GM12878 (cell line): ENCODE measurements around the gene GATAD2B. TPM values are rescaled to one million over a fixed set of nuclear protein-coding genes. Genes with fewer than 3 reads are reported as not detected.
A peak's percentile ranks its signal among the peaks of the same experiment; 100 is the strongest.

Source experiments
- ATAC-seq: fragments of 200-7000 bp; cut with Tn5 transposase; 3 replicates; pipeline ENCODE4 v1.9.1; 2020; ENCODE audit warnings: mild to moderate bottlenecking, moderate library complexity
- BruUV-seq: library from RNA; stranded (reverse); fragments of 400-500 nt; replicated peaks from 2 replicates; lab custom pipeline; 2021; lab: Mats Ljungman, UMichigan
- CTCF ChIA-PET: fragments of 300-600 bp; sonication (Branson Sonifier 250); formaldehyde crosslinking; extraction: SDS; loops from one replicate; lab custom pipeline; 2021; ENCODE audit warnings: inconsistent platforms; lab: Yijun Ruan, JAX
- POLR2A ChIA-PET: fragments of 350-600 bp; formaldehyde crosslinking; extraction: SDS; loops from one replicate; lab custom pipeline; 2021; ENCODE audit warnings: inconsistent platforms; lab: Charles Lee
- RAD21 ChIA-PET: fragments of 300-600 bp; sonication (Branson Sonifier 250); formaldehyde crosslinking; loops from one replicate; lab custom pipeline; 2023; ENCODE audit warnings: antibody characterized with exemption; ENCODE audit not compliant: unreplicated experiment; lab: Charles Lee
- SMC1A ChIA-PET: fragments of 300-600 bp; sonication (Branson Sonifier 250); formaldehyde crosslinking; loops from one replicate; lab custom pipeline; 2023; ENCODE audit not compliant: unreplicated experiment, uncharacterized antibody; lab: Charles Lee
- DNase-seq: peaks from one replicate; pipeline ENCODE4 v3.0.0-alpha.2; 2011; ENCODE audit warnings: low read depth, low spot score
- FAIRE-seq: peaks from 3 replicates; lab custom pipeline; 2011; peaks lifted over from hg19 to GRCh38; lab: Jason Lieb, UNC
- H2AFZ ChIP-seq: 2 replicates; pipeline ENCODE4 v1.6.0; 2011; ENCODE audit warnings: low read depth, low read length, control low read depth; ENCODE audit not compliant: control insufficient read depth
- H3K27ac ChIP-seq: 2 replicates; pipeline ENCODE4 v1.5.1; 2011; ENCODE audit warnings: control low read depth; ENCODE audit not compliant: control insufficient read depth, insufficient read depth
- H3K27me3 ChIP-seq, 2 experiments: replicated peaks in 1 of 2; 2 replicates each; pipeline versions ENCODE4 v1.6.0 to v1.6.1; 2011; ENCODE audit warnings: low read length in 1 of 2; ENCODE audit not compliant: control insufficient read depth in 2 of 2, insufficient read depth in 2 of 2
- H3K36me3 ChIP-seq, 2 experiments: 2 replicates each; pipeline ENCODE4 v1.5.1; 2011; ENCODE audit warnings: low read length in 1 of 2; ENCODE audit not compliant: control insufficient read depth in 2 of 2, insufficient read depth in 2 of 2
- H3K4me1 ChIP-seq: 2 replicates; pipeline ENCODE4 v1.6.1; 2011; ENCODE audit warnings: mild to moderate bottlenecking, low read length, moderate library complexity, mixed read lengths; ENCODE audit not compliant: control insufficient read depth, insufficient read depth
- H3K4me2 ChIP-seq: 2 replicates; pipeline ENCODE4 v1.6.0; 2011; ENCODE audit warnings: control low read depth; ENCODE audit not compliant: control insufficient read depth, insufficient read depth
- H3K4me3 ChIP-seq: fragments of 200-600 bp; sonication (generic); 2 replicates; pipeline ENCODE4 v1.5.1; 2016
- H3K79me2 ChIP-seq: 2 replicates; pipeline ENCODE4 v1.6.0; 2011; ENCODE audit warnings: low read length; ENCODE audit not compliant: control insufficient read depth, insufficient read depth
- H3K9ac ChIP-seq: 2 replicates; pipeline ENCODE4 v1.8.0; 2011; ENCODE audit warnings: low read length, control low read depth, mixed read lengths; ENCODE audit not compliant: control insufficient read depth, insufficient read depth
- H3K9me3 ChIP-seq: replicated peaks from 3 replicates; pipeline ENCODE4 v1.5.1; 2011; ENCODE audit warnings: mild to moderate bottlenecking, low read length; ENCODE audit not compliant: control insufficient read depth, insufficient read depth
- H4K20me1 ChIP-seq: 2 replicates; pipeline ENCODE4 v1.6.0; 2011; ENCODE audit not compliant: control insufficient read depth, insufficient read depth
- BACH1 ChIP-seq: fragments of 450-650 bp; IDR thresholded peaks from 2 replicates; pipeline ENCODE4 v1.6.1; 2017; ENCODE audit warnings: mild to moderate bottlenecking, borderline replicate concordance
- BMI1 ChIP-seq: fragments of 450-650 bp; IDR thresholded peaks from 2 replicates; pipeline ENCODE4 v1.6.1; 2016; ENCODE audit warnings: mild to moderate bottlenecking, moderate library complexity, borderline replicate concordance
- ETV6 ChIP-seq, 2 experiments: fragments of 450-650 bp in 1 of 2; IDR thresholded peaks in 1 of 2; conservative IDR thresholded peaks in 1 of 2; 2 replicates each; pipeline ENCODE4 v1.6.1; 2014; ENCODE audit warnings: antibody characterized with exemption in 1 of 2, borderline replicate concordance in 1 of 2, low read depth in 1 of 2, mild to moderate bottlenecking in 1 of 2, moderate library complexity in 1 of 2
- EZH2 ChIP-seq: IDR thresholded peaks from 2 replicates; pipeline ENCODE4 v1.6.1; 2012; ENCODE audit warnings: low read depth, mild to moderate bottlenecking, control low read depth, inconsistent platforms, low read length, borderline replicate concordance; ENCODE audit not compliant: control insufficient read depth
- FOXK2 ChIP-seq: fragments of 450-650 bp; IDR thresholded peaks from 2 replicates; pipeline ENCODE4 v1.6.1; 2017; ENCODE audit warnings: mild to moderate bottlenecking, moderate library complexity
- RUNX3 ChIP-seq: IDR thresholded peaks from 2 replicates; pipeline ENCODE4 v1.6.1; 2012; ENCODE audit warnings: low read length, inconsistent platforms
- ZNF622 ChIP-seq: fragments of 450-650 bp; IDR thresholded peaks from 2 replicates; pipeline ENCODE4 v1.6.1; 2017; ENCODE audit warnings: mild to moderate bottlenecking, inconsistent platforms
- WGBS: methylation state at CpG from one replicate; pipeline ENCODE4 v1.1.6; 2016; ENCODE audit warnings: low lambda C conversion rate; ENCODE audit not compliant: insufficient replicate concordance, insufficient coverage; ENCODE audit errors: missing lambda C conversion rate; 5-methylcytosine and 5-hydroxymethylcytosine counted together
- in situ Hi-C: fragments of 300-500 bp; cut with MboI; formaldehyde crosslinking; loops from 9 replicates; pipeline ENCODE4 v1.14.3; 2018; ENCODE audit warnings: mixed read lengths
- intact Hi-C: fragments of 100-400 bp; cut with micrococcal nuclease; formaldehyde crosslinking; loops from one replicate; pipeline ENCODE4 v1.14.2; 2022; ENCODE audit not compliant: unreplicated experiment
- polyA plus RNA-seq, 11 experiments: library from polyadenylated mRNA; depleted of rRNA in 4 of 11; unstranded in 6 of 11; stranded (reverse) in 5 of 11; fragments of >200 nt; fragmentation: Nextera tagmentation in 4 of 11; fragmentation: Illumina TruSeq in 1 of 11; extraction: Ambion mirVana in 4 of 11; extraction: Trizol in 1 of 11; gene quantifications; 1 replicate in 1 of 11; 2 replicates in 10 of 11; pipeline versions ENCODE4 v1.2.1 to v1.2.3, GENCODE V29; 2011 to 2016; ENCODE audit warnings: inconsistent platforms in 2 of 11, missing spikeins in 2 of 11, low read depth in 1 of 11
- total RNA-seq, 4 experiments: library from RNA; depleted of rRNA in 3 of 4; stranded (reverse); fragments of >200 nt in 3 of 4; fragmentation: Illumina TruSeq in 1 of 4; extraction: Trizol in 1 of 4; gene quantifications; 2 replicates each; pipeline versions ENCODE4 v1.2.1 to v1.2.3, GENCODE V29; 2013 to 2021

Gene GATAD2B
- total and polyA plus RNA-seq, 10 of the 15 experiments (the other 5 are each of a cell fraction or from before 2014, with no cell fraction given) = 2.4 to 63.1 (median 8.7) TPM

DNA sequence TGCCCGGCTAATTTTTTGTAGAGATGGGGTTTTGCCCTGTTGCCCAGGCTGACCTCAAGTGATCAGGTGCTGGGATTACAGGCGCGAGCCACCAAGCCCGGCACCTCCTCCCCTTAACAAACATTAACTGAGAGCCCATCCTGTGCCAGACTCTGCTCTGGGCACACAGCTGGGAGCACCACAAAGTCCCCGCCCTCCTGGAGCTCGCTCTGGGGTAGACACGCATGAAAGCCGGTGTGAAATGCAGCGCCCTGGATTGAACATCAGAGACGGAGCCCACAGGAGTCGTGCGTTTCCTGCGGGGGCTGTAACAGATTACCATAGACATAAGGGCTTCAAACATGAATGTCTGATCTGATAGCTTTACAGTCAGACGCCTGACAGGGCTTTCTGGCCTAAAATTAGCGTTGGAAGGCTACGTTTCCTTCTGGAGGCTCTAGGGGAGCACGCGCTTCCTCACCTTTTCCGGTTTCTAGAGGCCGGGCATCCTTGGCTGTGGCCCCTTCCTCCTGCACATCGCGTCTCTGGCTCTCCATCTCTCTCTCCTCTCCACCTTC lies 133.2 kb downstream of the GATAD2B start:
- no peak for DNase-seq
- Histone ChIP-seq H3K79me2 (no peaks in the 10 kb centered on the region), H4K20me1 (no peaks in the 10 kb centered on the region), H3K27ac (peak overlapping the region; percentile 91), H3K4me2 (peak overlapping the region; percentile 46), H3K9me3 (no peaks in the 10 kb centered on the region), H3K4me3 (no peak overlapping the region), H3K4me1 (peaks cover 39% of the 10 kb centered on the region), H3K36me3 (no peaks in the 10 kb centered on the region), H3K9ac (peak overlapping the region; percentile 2; the same call in 1 of the 2 replicates), H3K27me3 (no peaks in the 10 kb centered on the region), H2AFZ (peak overlapping the region; percentile 79)
- TF ChIP-seq FOXK2 (no peak), ETV6 (conservative IDR thresholded peaks at IDR 0.05 in 1 of 2, IDR thresholded peaks at IDR 0.05 in 1 of 2; ENCODE audit: borderline replicate concordance in 1 of 2, low read depth in 1 of 2) (peak in 1 of 2 experiments; percentile 75; a peak in 2 of 4 replicates), RUNX3 (peak; percentile 3; the same call in 1 of the 2 replicates), BACH1 (no peak), EZH2 (no peak), BMI1 (no peak), ZNF622 (no peak)
- ChIA-PET SMC1A (interaction anchor here (0.9 to 1.3 kb wide), 2 partner anchors 188 to 197 kb away, joined by 3 to 4 read pairs; partner anchors contain the start of genes JTB and RAB13), POLR2A (interaction anchor here (0.8 to 1.3 kb wide), 2 partner anchors 155 to 200 kb away, joined by 4 to 5 read pairs; partner anchors contain the start of genes CHTOP and RPS27), CTCF (no interaction called here), RAD21 (interaction anchor here (1.1 kb wide), 1 partner anchor 156 kb away, joined by 3 read pairs; no protein-coding TSS in a partner anchor)
- FAIRE-seq = peak; percentile 65
- intact Hi-C loops = no loop called here
- in situ Hi-C loops = loop anchor here (10.0 kb wide), 1 partner anchor 195 kb away; the partner anchor contains the start of gene RAB13
- no TSS peak for BruUV-seq
- WGBS = 53% methylated on average over 22 of the region's 22 CpGs
- ATAC-seq = no peak
